ENCODE results near the gene CORO6. TPM values are rescaled to one million over a fixed set of nuclear protein-coding genes. Genes with fewer than 3 reads are reported as not detected.
A peak's percentile ranks its signal among the peaks of the same experiment; 100 is the strongest.

Gene CORO6
- total RNA-seq, 1 experiment from 2014 or later: 9.7 TPM

GRCh38 chr17:29574732-29575510, 47.8 kb downstream of the CORO6 start:
- Histone ChIP-seq H3K4me1 (ENCODE audit: control insufficient read depth, insufficient read depth, low read length) (no peaks in the 10 kb centered on the region), H3K9me3 (ENCODE audit: control insufficient read depth, insufficient read depth, low read depth, low read length) (no peaks in the 10 kb centered on the region), H3K27me3 (ENCODE audit: control insufficient read depth, insufficient read depth, low read length) (no peaks in the 10 kb centered on the region), H3K27ac (ENCODE audit: low read length) (no peak overlapping the region), H3K36me3 (ENCODE audit: control insufficient read depth, insufficient read depth, low read length) (no peaks in the 10 kb centered on the region), H3K4me3 (ENCODE audit: low read depth in 2 of 2, low read length in 2 of 2) (no peak overlapping the region)
- CTCF ChIA-PET: no interaction called here
- POLR2A ChIA-PET: no interaction called here
- intact Hi-C loops (cut with micrococcal nuclease; ENCODE audit: unreplicated experiment): no loop called here
- ATAC-seq (peak; percentile 38), DNase-seq (ENCODE audit: low read depth, low spot score) (no peak)
- in situ Hi-C loops (cut with HindIII; ENCODE audit: low pct_unique_long_range_greater_than_20kb, low sequenced_read_pairs): no loop called here
- TF ChIP-seq, protein P1, sequence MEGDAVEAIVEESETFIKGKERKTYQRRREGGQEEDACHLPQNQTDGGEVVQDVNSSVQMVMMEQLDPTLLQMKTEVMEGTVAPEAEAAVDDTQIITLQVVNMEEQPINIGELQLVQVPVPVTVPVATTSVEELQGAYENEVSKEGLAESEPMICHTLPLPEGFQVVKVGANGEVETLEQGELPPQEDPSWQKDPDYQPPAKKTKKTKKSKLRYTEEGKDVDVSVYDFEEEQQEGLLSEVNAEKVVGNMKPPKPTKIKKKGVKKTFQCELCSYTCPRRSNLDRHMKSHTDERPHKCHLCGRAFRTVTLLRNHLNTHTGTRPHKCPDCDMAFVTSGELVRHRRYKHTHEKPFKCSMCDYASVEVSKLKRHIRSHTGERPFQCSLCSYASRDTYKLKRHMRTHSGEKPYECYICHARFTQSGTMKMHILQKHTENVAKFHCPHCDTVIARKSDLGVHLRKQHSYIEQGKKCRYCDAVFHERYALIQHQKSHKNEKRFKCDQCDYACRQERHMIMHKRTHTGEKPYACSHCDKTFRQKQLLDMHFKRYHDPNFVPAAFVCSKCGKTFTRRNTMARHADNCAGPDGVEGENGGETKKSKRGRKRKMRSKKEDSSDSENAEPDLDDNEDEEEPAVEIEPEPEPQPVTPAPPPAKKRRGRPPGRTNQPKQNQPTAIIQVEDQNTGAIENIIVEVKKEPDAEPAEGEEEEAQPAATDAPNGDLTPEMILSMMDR (IDR thresholded peaks at IDR 0.05): no peak
- TF ChIP-seq, protein P2, sequence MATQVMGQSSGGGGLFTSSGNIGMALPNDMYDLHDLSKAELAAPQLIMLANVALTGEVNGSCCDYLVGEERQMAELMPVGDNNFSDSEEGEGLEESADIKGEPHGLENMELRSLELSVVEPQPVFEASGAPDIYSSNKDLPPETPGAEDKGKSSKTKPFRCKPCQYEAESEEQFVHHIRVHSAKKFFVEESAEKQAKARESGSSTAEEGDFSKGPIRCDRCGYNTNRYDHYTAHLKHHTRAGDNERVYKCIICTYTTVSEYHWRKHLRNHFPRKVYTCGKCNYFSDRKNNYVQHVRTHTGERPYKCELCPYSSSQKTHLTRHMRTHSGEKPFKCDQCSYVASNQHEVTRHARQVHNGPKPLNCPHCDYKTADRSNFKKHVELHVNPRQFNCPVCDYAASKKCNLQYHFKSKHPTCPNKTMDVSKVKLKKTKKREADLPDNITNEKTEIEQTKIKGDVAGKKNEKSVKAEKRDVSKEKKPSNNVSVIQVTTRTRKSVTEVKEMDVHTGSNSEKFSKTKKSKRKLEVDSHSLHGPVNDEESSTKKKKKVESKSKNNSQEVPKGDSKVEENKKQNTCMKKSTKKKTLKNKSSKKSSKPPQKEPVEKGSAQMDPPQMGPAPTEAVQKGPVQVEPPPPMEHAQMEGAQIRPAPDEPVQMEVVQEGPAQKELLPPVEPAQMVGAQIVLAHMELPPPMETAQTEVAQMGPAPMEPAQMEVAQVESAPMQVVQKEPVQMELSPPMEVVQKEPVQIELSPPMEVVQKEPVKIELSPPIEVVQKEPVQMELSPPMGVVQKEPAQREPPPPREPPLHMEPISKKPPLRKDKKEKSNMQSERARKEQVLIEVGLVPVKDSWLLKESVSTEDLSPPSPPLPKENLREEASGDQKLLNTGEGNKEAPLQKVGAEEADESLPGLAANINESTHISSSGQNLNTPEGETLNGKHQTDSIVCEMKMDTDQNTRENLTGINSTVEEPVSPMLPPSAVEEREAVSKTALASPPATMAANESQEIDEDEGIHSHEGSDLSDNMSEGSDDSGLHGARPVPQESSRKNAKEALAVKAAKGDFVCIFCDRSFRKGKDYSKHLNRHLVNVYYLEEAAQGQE (IDR thresholded peaks at IDR 0.05; ENCODE audit: insufficient read depth in 1 of 2, low read depth in 2 of 2, low read length in 1 of 2): no peak
- TF ChIP-seq TCF7L2 (IDR thresholded peaks at IDR 0.05; ENCODE audit: low read depth, low read length) (no peak), SIN3A (IDR thresholded peaks at IDR 0.05; ENCODE audit: borderline replicate concordance, insufficient read depth, low read depth, low read length) (no peak), POLR2AphosphoS5 (IDR thresholded peaks at IDR 0.05; ENCODE audit: low read depth, low read length) (no peak)
- BruUV-seq (replicated peaks): no TSS peak

DNA sequence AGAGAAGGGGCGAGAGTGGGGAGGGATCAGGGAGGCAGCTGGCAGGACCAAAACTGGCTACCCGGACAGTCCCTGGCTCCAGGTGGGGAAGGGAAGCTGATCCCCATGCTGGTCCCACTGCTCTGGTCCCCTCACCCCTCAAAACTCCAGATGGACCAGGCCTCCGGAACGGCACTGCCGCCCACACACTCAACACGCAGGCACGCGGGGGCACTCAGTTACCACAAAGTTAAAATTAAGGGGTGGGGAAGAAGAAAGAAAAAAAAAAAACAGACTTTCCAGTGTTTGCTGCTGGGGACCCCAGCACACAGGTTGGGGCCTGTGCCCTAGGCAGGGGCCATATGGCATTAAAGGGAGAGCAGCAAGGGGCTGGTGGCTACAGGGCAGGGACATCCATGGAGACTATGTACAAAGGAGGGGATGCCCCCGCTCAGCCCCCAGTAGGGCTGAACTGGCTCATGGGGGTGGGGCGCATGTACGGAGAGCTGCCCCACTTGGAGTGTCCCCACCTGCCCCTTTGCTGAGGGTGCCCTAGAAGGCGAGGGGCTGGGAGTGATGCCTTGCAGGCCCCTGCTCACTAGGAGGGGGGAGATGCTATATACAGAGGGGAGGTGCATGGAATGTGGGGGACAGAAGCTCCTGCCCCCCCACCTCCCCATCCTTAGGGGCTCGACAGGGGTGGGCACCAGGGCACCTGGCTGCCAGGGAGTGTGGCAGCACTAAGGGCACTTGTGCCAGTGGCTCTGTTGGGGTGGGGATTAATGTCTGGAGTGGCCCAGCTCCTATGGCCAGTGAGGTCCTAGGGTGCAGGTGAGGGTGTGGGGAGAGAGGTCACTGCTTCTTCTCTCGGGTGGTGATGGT, 48.6 kb downstream of the CORO6 start:
- no peaks in the 10 kb centered on the region for H3K9me3 ChIP-seq (ENCODE audit: control insufficient read depth, insufficient read depth, low read depth, low read length)
- CTCF ChIA-PET: interaction anchor here (1.8 kb wide), 1 partner anchor 44 kb away, joined by 9 read pairs; no protein-coding TSS in a partner anchor
- BruUV-seq (replicated peaks): no TSS peak

More for the DNA sequence above, 48.6 kb downstream of the CORO6 start:
- intact Hi-C loops (cut with micrococcal nuclease; ENCODE audit: unreplicated experiment): no loop called here
- in situ Hi-C loops (cut with HindIII; ENCODE audit: low pct_unique_long_range_greater_than_20kb, low sequenced_read_pairs): no loop called here
- Histone ChIP-seq H3K27me3 (ENCODE audit: control insufficient read depth, insufficient read depth, low read length) (no peaks in the 10 kb centered on the region), H3K4me1 (ENCODE audit: control insufficient read depth, insufficient read depth, low read length) (peaks cover 4% of the 10 kb centered on the region), H3K4me3 (ENCODE audit: low read depth in 2 of 2, low read length in 2 of 2) (no peak overlapping the region), H3K36me3 (ENCODE audit: control insufficient read depth, insufficient read depth, low read length) (no peaks in the 10 kb centered on the region), H3K27ac (ENCODE audit: low read length) (no peak overlapping the region)
- TF ChIP-seq SIN3A (IDR thresholded peaks at IDR 0.05; ENCODE audit: borderline replicate concordance, insufficient read depth, low read depth, low read length) (no peak), POLR2AphosphoS5 (IDR thresholded peaks at IDR 0.05; ENCODE audit: low read depth, low read length) (no peak; the same call in 1 of the 2 replicates), TCF7L2 (IDR thresholded peaks at IDR 0.05; ENCODE audit: low read depth, low read length) (no peak)
- TF ChIP-seq, protein P1 (IDR thresholded peaks at IDR 0.05): no peak
- DNase-seq (ENCODE audit: low read depth, low spot score) (no peak), ATAC-seq (peak; percentile 8)
- POLR2A ChIA-PET: no interaction called here

All from Panc1 (cell line).